Measurements from ENCODE around the gene MEF2C. TPM values are rescaled to one million over a fixed set of nuclear protein-coding genes. Genes with fewer than 3 reads are reported as not detected.

The MEF2C gene
- total RNA-seq, 1 experiment from 2014 or later = 26.5 TPM

Small RNA genes within 50 kb of the gene (small RNA-seq; reads per million reads assigned to genes)
- gene AC008525.2 = 0 reads per million in 2 experiments

All from NCI-H460 (cell line).